A673 (cell line): ENCODE data around the gene TLE1.

ENCODE experiments used
- CTCF ChIP-seq: fragments of 300-800, 200-600 bp; sonication (generic); conservative IDR thresholded peaks from 2 replicates; pipeline ENCODE4 v1.5.1; 2017; ENCODE audit warnings: low read depth, mild to moderate bottlenecking, antibody characterized with exemption, low read length, moderate library complexity, mixed read lengths
- EZH2 ChIP-seq: fragments of 200-600 bp; sonication (generic); IDR thresholded peaks from 2 replicates; pipeline ENCODE4 v1.6.1; 2017; ENCODE audit warnings: borderline replicate concordance, low read depth, mild to moderate bottlenecking, mixed read lengths, antibody characterized with exemption, low read length; ENCODE audit not compliant: poor library complexity, severe bottlenecking

- no peak for TF ChIP-seq CTCF
- no peak for TF ChIP-seq EZH2
Measured at GRCh38 chr9:81604306-81605169, 84.8 kb downstream of the TLE1 start.
